Stimulated activated CD8-positive, alpha-beta memory T cell treated with anti-CD3 and anti-CD28 coated beads, Interleukin-15, amount 100 ng/mL, for 24 hours (primary cell): ENCODE data around the gene CMC1.
"Not testable (repeated sequence)": the region's sequence is repeated elsewhere in the genome, so short reads cannot be mapped to it uniquely, and the experiment has no call there.

Source experiments
- DNase-seq: peaks from one replicate; pipeline ENCODE4 v3.0.0-alpha.2; 2020; ENCODE audit warnings: low read depth

Gene CMC1

GRCh38 chr3:28244491-28244890 lies 3.1 kb downstream of the CMC1 start:
- DNase-seq: no peak

DNA sequence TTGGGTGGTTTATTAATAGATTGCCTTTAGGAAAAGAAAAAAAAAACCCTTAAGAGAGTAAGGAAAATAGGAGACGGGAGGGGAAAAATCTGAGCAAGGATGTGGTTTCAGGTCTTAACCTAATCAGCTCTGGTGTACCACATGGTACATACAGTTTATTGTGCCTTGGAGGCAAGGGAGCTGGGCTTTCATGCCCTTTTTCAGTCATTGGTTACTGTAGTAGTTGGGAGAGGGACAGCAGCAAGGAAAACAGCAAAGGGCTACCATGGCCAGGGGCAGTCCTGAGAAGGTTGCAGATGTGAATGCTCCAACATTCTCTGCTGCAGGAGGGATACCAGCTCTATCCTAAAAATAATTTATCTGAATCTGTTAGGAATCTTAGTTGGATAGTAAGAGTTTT lies 5.9 kb downstream of the CMC1 start:
- no peak for DNase-seq

GRCh38 chr3:28250999-28251398 lies 9.6 kb downstream of the CMC1 start:
- no peak for DNase-seq

GRCh38 chr3:28252001-28252431 lies 10.6 kb downstream of the CMC1 start:
- DNase-seq: no peak

GRCh38 chr3:28253040-28253715 lies 11.8 kb downstream of the CMC1 start:
- DNase-seq: no peak

GRCh38 chr3:28262001-28262400 lies 20.6 kb downstream of the CMC1 start:
- DNase-seq: no peak

DNA sequence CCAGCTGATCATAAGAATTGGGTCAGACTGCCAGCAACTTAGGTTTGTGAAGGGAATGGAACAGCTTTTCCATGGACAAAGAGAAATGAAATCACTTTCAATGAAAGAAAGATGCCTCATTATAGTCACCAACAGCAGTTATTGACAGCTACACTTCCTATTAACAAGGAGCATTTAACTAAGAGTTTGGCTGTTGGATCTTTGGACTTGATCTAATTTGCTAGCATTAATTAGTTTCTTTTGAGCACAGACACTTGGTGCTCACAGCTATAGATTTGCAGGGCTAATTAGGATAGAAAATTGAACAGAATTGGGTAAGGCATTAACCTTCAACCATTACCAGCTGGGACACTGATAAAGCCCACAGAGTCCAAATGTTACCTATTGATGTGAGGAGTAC lies 24.2 kb downstream of the CMC1 start:
- no peak for DNase-seq

- DNase-seq: no peak
These were observed 26.8 kb downstream of the CMC1 start for GRCh38 chr3:28267984-28268849.

- DNase-seq: no peak
These were observed 27.6 kb downstream of the CMC1 start for GRCh38 chr3:28268989-28269388.

GRCh38 chr3:28269884-28270283 lies 28.5 kb downstream of the CMC1 start:
- not testable (repeated sequence) for DNase-seq

DNA sequence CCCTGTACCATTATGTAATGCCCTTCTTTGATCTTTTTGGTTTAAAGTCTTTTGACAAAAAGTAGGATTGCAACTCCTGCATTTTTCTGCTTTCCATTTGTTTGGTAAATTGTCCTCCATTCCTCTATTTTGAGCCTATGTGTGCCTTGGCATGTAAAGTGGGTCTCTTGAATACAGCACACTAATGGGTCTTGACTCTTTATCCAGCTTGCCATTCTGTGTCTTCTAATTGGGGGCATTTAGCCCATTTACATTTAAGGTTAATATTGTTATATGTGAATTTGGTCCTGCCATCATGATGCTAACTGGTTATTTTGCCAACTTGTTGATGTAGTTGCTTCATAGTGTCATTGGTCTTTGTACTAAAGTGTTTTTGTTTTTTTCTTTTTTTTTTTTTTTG lies 32.4 kb downstream of the CMC1 start:
- DNase-seq: no peak

DNA sequence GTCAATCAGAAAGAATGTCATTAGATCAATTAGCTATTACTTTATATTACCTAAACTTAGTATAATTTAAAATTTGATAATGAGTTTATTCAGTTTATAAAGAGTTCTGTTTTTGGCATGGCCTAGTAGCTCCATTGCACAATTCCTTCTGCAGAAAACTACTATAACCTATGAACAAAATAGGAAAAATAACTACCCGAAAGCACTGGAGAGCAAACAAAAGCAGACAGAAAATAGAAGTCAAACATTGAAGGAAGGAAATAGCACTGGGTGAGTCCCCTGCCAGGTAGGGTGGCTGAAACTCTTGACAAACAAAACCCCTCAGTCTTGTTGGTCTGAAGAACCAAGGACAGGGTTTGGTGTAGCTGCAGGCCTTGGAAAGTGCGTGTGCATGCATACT lies 37.5 kb downstream of the CMC1 start:
- DNase-seq: no peak

- no peak for DNase-seq
These were observed 38.4 kb downstream of the CMC1 start for GRCh38 chr3:28279770-28280169.

- no peak for DNase-seq
These were observed 39.4 kb downstream of the CMC1 start for GRCh38 chr3:28280781-28281180.

- no peak for DNase-seq
These were observed 45.2 kb downstream of the CMC1 start for GRCh38 chr3:28286595-28286994.

- no peak for DNase-seq
These were observed 45.6 kb downstream of the CMC1 start for GRCh38 chr3:28287046-28287445.

DNA sequence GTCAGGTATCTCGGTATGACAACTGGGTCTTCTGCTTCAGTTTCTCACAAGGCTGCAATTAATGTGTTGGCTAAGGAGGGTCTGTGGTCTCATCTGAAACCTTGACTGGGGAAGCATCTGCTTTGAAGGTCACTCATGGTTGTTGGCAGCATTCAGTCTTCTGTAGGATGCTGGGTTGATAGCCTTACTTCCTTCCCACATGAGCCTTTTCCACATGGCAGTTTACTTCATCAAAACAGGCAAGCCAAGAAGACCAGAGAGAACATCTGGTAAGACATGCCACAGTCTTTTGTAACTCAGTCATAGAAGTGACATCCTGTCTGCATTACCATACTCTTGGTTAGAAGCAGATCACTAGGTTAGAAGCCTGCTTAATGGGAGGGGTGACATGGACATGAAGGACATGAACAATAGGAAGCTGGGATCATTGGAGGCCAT lies 49.5 kb downstream of the CMC1 start:
- DNase-seq: no peak

- no peak for DNase-seq
These were observed 50.2 kb downstream of the CMC1 start for GRCh38 chr3:28291577-28291976.

GRCh38 chr3:28292622-28293021 lies 51.2 kb downstream of the CMC1 start:
- DNase-seq: no peak

- DNase-seq: no peak
These were observed 53.4 kb downstream of the CMC1 start for GRCh38 chr3:28294667-28295413.

DNA sequence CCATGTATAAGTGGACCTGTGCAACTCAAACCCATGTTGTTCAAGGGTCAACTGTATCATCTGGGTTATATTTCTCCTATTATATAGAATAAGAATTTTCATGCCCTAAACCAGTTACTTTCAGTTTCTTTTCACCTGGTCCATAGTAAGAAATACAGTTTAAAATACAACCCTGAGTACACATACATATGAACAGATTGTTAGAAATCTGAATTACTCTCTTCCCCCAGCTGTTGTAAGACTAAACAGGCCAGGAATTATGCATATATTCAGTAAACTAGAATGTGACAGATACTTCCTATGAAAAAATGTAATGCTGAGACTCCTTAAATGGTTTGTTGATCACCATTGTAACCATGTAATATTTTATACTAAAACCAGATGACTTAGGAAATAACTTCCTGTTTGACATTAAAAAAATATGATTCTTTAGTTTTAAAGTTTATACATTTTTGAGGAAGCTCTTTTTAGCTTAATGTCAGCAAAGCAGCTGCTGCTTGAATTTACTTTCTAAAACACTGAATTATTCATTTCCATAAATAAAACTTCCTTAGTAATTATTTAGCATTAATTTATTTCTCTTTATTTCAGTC lies 54.6 kb downstream of the CMC1 start:
- no peak for DNase-seq

GRCh38 chr3:28299705-28300104 lies 58.3 kb downstream of the CMC1 start:
- DNase-seq: no peak
